Liver (tissue), 9 donors: ENCODE results near the gene MYO1H. TPM values are rescaled to one million over a fixed set of nuclear protein-coding genes. Genes with fewer than 3 reads are reported as not detected.

Experiments
- DNase-seq: peaks from one replicate; pipeline ENCODE4 v3.0.0-alpha.2; 2017; ENCODE audit warnings: low spot score
- H3K27ac ChIP-seq, 2 donors: one replicate each; pipeline ENCODE4 v1.7.0; 2013; ENCODE audit warnings: inconsistent platforms in 2 of 2, low read length in 2 of 2, control low read depth in 1 of 2, low read depth in 1 of 2, mild to moderate bottlenecking in 1 of 2
- H3K27me3 ChIP-seq, 4 donors: one replicate each; pipeline versions ENCODE4 v1.6.1 to v1.7.0; 2013; ENCODE audit warnings: low read length in 3 of 4, inconsistent platforms in 1 of 4, mild to moderate bottlenecking in 1 of 4, moderate library complexity in 1 of 4; ENCODE audit not compliant: control insufficient read depth in 4 of 4, insufficient read depth in 4 of 4
- H3K36me3 ChIP-seq, 4 donors: one replicate each; pipeline versions ENCODE4 v1.6.1 to v1.7.0; 2013; ENCODE audit warnings: low read length in 3 of 4, mild to moderate bottlenecking in 3 of 4, low read depth in 1 of 4, moderate library complexity in 1 of 4; ENCODE audit not compliant: control insufficient read depth in 4 of 4, insufficient read depth in 3 of 4
- H3K4me1 ChIP-seq, 4 donors: one replicate each; pipeline versions ENCODE4 v1.6.1 to v1.7.0; 2013; ENCODE audit warnings: low read length in 3 of 4, mild to moderate bottlenecking in 3 of 4, moderate library complexity in 1 of 4; ENCODE audit not compliant: control insufficient read depth in 4 of 4, insufficient read depth in 4 of 4
- H3K4me3 ChIP-seq, 3 donors: one replicate each; pipeline versions ENCODE4 v1.6.1 to v1.7.0; 2013; ENCODE audit warnings: low read length in 3 of 3, control low read depth in 1 of 3, low read depth in 1 of 3, mild to moderate bottlenecking in 1 of 3
- H3K9ac ChIP-seq, 2 donors: one replicate each; pipeline ENCODE4 v1.7.0; 2013; ENCODE audit warnings: low read length in 2 of 2, mild to moderate bottlenecking in 2 of 2, moderate library complexity in 2 of 2, control low read depth in 1 of 2, low read depth in 1 of 2
- H3K9me3 ChIP-seq, 4 donors: one replicate each; pipeline versions ENCODE4 v1.6.1 to v1.7.0; 2013; ENCODE audit warnings: low read length in 3 of 4; ENCODE audit not compliant: control insufficient read depth in 4 of 4
- ATF3 ChIP-seq: IDR thresholded peaks from 2 replicates; pipeline ENCODE4 v1.6.1; 2016; ENCODE audit warnings: antibody characterized with exemption
- CTCF ChIP-seq: fragments of 150-350 bp; IDR thresholded peaks from 2 replicates; pipeline ENCODE4 v1.5.1; 2017; ENCODE audit warnings: improper control_type of control experiment, low read depth, low read length; ENCODE audit not compliant: missing input control
- EGR1 ChIP-seq, 2 donors: IDR thresholded peaks; 2 replicates each; pipeline ENCODE4 v1.6.1; 2016 to 2018; ENCODE audit warnings: antibody characterized with exemption in 2 of 2, low read depth in 2 of 2
- FOXA1 ChIP-seq: IDR thresholded peaks from 2 replicates; pipeline ENCODE4 v1.6.1; 2016; ENCODE audit warnings: antibody characterized with exemption
- FOXA2 ChIP-seq: IDR thresholded peaks from 2 replicates; pipeline ENCODE4 v1.6.1; 2016; ENCODE audit warnings: antibody characterized with exemption
- GABPA ChIP-seq, 2 donors: IDR thresholded peaks in 1 of 2; conservative IDR thresholded peaks in 1 of 2; 2 replicates each; pipeline ENCODE4 v1.6.1; 2016; ENCODE audit warnings: antibody characterized with exemption in 2 of 2, mild to moderate bottlenecking in 1 of 2, moderate library complexity in 1 of 2
- HNF4A ChIP-seq, 2 donors: conservative IDR thresholded peaks; 2 replicates each; pipeline ENCODE4 v1.6.1; 2016; ENCODE audit warnings: antibody characterized with exemption in 2 of 2, mild to moderate bottlenecking in 2 of 2
- HNF4G ChIP-seq: IDR thresholded peaks from 2 replicates; pipeline ENCODE4 v1.6.1; 2016; ENCODE audit warnings: antibody characterized with exemption
- MAX ChIP-seq: IDR thresholded peaks from 2 replicates; pipeline ENCODE4 v1.6.1; 2016; ENCODE audit warnings: antibody characterized with exemption
- NR2F2 ChIP-seq: IDR thresholded peaks from 2 replicates; pipeline ENCODE4 v1.6.1; 2016; ENCODE audit warnings: antibody characterized with exemption
- RAD21 ChIP-seq, 2 donors: IDR thresholded peaks; 2 replicates each; pipeline ENCODE4 v1.6.1; 2016; ENCODE audit warnings: antibody characterized with exemption in 2 of 2, mild to moderate bottlenecking in 2 of 2
- REST ChIP-seq: IDR thresholded peaks from 2 replicates; pipeline ENCODE4 v1.6.1; 2016; ENCODE audit warnings: antibody characterized with exemption, mild to moderate bottlenecking
- RXRA ChIP-seq, 2 donors: IDR thresholded peaks; 2 replicates each; pipeline ENCODE4 v1.6.1; 2017 to 2018; ENCODE audit warnings: antibody characterized with exemption in 2 of 2, mild to moderate bottlenecking in 1 of 2
- SP1 ChIP-seq: IDR thresholded peaks from 2 replicates; pipeline ENCODE4 v1.6.1; 2018; ENCODE audit warnings: antibody characterized with exemption, mild to moderate bottlenecking
- TAF1 ChIP-seq: conservative IDR thresholded peaks from 2 replicates; pipeline ENCODE4 v1.6.1; 2016; ENCODE audit warnings: antibody characterized with exemption, mild to moderate bottlenecking
- YY1 ChIP-seq: IDR thresholded peaks from 2 replicates; pipeline ENCODE4 v1.6.1; 2016; ENCODE audit warnings: antibody characterized with exemption, mild to moderate bottlenecking
- ZBTB33 ChIP-seq: IDR thresholded peaks from 2 replicates; pipeline ENCODE4 v1.6.1; 2016; ENCODE audit warnings: antibody characterized with exemption
- WGBS: extraction: QIAGEN DNeasy Blood & Tissue Kit; methylation state at CpG from one replicate; pipeline ENCODE4 v1.1.7; 2013; 5-methylcytosine and 5-hydroxymethylcytosine counted together
- polyA plus RNA-seq, 2 donors: library from polyadenylated mRNA; stranded (reverse) in 1 of 2; unstranded in 1 of 2; fragments of 200-250 nt in 1 of 2; fragments of >200 nt in 1 of 2; fragmentation: Nextera tagmentation in 1 of 2; extraction: Ambion mirVana in 1 of 2; gene quantifications; one replicate each; pipeline versions ENCODE4 v1.2.1 to v1.2.3, GENCODE V29; 2013 to 2015
- total RNA-seq, 2 donors: library from RNA; depleted of rRNA; stranded (reverse); fragments of >200 nt; gene quantifications; one replicate each; pipeline ENCODE4 v1.2.3, GENCODE V29; 2014
- donor health status: healthy.
- donor health status: healthy.
- donor health status: healthy.
- donor health status: healthy.
- donor health status: healthy.

MYO1H gene
- total and polyA plus RNA-seq, 4 donors: not detected

- peaks cover 6 to 30% (median 15%) of the 10 kb centered on the region in 4 donors for H3K4me1 ChIP-seq
- no peaks in the 10 kb centered on the region for H3K27me3 ChIP-seq
- peaks cover 5 to 36% (median 21%) of the 10 kb centered on the region in 4 donors for H3K36me3 ChIP-seq
- 79% methylated on average over 6 of the region's 6 CpGs for WGBS
- TF ChIP-seq HNF4G: no peak
- no peak for TF ChIP-seq FOXA1
- TF ChIP-seq ATF3: no peak
- TF ChIP-seq EGR1 (IDR thresholded peaks at IDR 0.05; ENCODE audit: low read depth in 2 of 2): no peak
- no peak for TF ChIP-seq RXRA (IDR thresholded peaks at IDR 0.05)
- TF ChIP-seq CTCF: no peak
- no peak for TF ChIP-seq SP1
- no peak for TF ChIP-seq YY1
- TF ChIP-seq NR2F2: no peak
- TF ChIP-seq RAD21 (IDR thresholded peaks at IDR 0.05): no peak
- no peak for TF ChIP-seq MAX
- TF ChIP-seq GABPA (IDR thresholded peaks at IDR 0.05 in 1 of 2, conservative IDR thresholded peaks at IDR 0.05 in 1 of 2): no peak
- TF ChIP-seq FOXA2: no peak
- TF ChIP-seq ZBTB33: no peak
- TF ChIP-seq TAF1: no peak
- peak overlapping the region in 1 of 2 donors; percentile 8 for H3K27ac ChIP-seq
- no peaks in the 10 kb centered on the region for H3K9me3 ChIP-seq
- DNase-seq: no peak
- no peak overlapping the region for H3K9ac ChIP-seq
- no peak overlapping the region for H3K4me3 ChIP-seq
These were observed 111.5 kb downstream of the MYO1H start for GRCh38 chr12:109459247-109459646.

- no peak overlapping the region for H3K9ac ChIP-seq
- peaks cover 3 to 29% (median 18%) of the 10 kb centered on the region in 4 donors for H3K36me3 ChIP-seq
- 94% methylated on average over 13 of the region's 13 CpGs for WGBS
- H3K9me3 ChIP-seq: no peaks in the 10 kb centered on the region
- peak overlapping the region; percentile 72 to 84 for H3K27ac ChIP-seq
- TF ChIP-seq SP1 (no peak), TAF1 (no peak), RXRA (IDR thresholded peaks at IDR 0.05) (no peak), NR2F2 (no peak), RAD21 (IDR thresholded peaks at IDR 0.05) (no peak), YY1 (no peak), FOXA2 (no peak), ZBTB33 (no peak), REST (no peak), GABPA (IDR thresholded peaks at IDR 0.05 in 1 of 2, conservative IDR thresholded peaks at IDR 0.05 in 1 of 2) (no peak), HNF4A (conservative IDR thresholded peaks at IDR 0.05) (no peak)
- H3K4me3 ChIP-seq: no peak overlapping the region
- H3K4me1 ChIP-seq: peaks cover 6 to 30% (median 15%) of the 10 kb centered on the region in 4 donors
- DNase-seq: no peak
- H3K27me3 ChIP-seq: no peaks in the 10 kb centered on the region
These were observed 112.8 kb downstream of the MYO1H start for GRCh38 chr12:109460538-109460937.
